Renal cortical epithelial cell (primary cell): ENCODE data around the gene XIST. TPM values are rescaled to one million over a fixed set of nuclear protein-coding genes. Genes with fewer than 3 reads are reported as not detected.
"Not testable (repeated sequence)": the region's sequence is repeated elsewhere in the genome, so short reads cannot be mapped to it uniquely, and the experiment has no call there.

ENCODE experiments used
- DNase-seq: peaks from one replicate; pipeline ENCODE4 v3.0.0-alpha.2; 2011; ENCODE audit warnings: low read depth
- total RNA-seq: library from RNA; depleted of rRNA; stranded (reverse); fragments of >200 nt; gene quantifications from 2 replicates; pipeline ENCODE4 v1.2.3, GENCODE V29; 2014

The XIST gene
- total RNA-seq, 1 donor from 2014 or later, result 99.2 TPM

GRCh38 chrX:73804109-73804508, 48.4 kb downstream of the XIST start:
- DNase-seq, result not testable (repeated sequence)

DNA sequence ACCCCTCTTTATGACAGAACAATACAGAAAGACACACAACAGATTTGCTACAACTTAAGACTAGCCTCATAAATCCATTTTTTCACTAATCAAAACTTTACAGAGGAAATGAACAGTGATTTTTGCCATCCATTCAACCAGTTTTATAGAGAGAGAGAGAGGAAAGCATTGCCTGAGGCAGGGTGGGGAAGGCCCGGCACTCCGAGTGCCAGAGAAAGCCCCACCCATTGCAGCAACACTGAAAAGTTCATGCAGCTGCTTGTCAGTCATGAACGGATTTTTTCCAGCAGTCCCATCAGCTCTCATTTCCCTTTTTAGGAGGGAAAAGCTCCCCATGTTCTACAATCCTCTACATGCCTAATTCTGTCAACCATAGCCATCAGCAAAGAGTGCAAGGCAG, 52.6 kb downstream of the XIST start:
- no peak for DNase-seq

GRCh38 chrX:73792511-73792910, 60.0 kb downstream of the XIST start:
- not testable (repeated sequence) for DNase-seq

- no peak for DNase-seq
These were observed 67.0 kb downstream of the XIST start for GRCh38 chrX:73785493-73785892.
